Epithelial cell of prostate (primary cell): ENCODE data around the gene DCN.

Source experiments
- DNase-seq: peaks from one replicate; pipeline ENCODE4 v3.0.0-alpha.2; 2011; ENCODE audit warnings: low read depth, low spot score
- H3K27ac ChIP-seq: fragments of 450-650 bp; 2 replicates; pipeline ENCODE4 v1.5.1; 2017; ENCODE audit warnings: mild to moderate bottlenecking

Gene DCN

GRCh38 chr12:91106283-91106682 lies 76.3 kb downstream of the DCN start:
- DNase-seq = no peak
- H3K27ac ChIP-seq = no peak overlapping the region

- H3K27ac ChIP-seq = no peak overlapping the region
- no peak for DNase-seq
These were observed 76.8 kb downstream of the DCN start for GRCh38 chr12:91105807-91106206.

GRCh38 chr12:91104812-91105466 lies 77.7 kb downstream of the DCN start:
- H3K27ac ChIP-seq = no peak overlapping the region
- no peak for DNase-seq

DNA sequence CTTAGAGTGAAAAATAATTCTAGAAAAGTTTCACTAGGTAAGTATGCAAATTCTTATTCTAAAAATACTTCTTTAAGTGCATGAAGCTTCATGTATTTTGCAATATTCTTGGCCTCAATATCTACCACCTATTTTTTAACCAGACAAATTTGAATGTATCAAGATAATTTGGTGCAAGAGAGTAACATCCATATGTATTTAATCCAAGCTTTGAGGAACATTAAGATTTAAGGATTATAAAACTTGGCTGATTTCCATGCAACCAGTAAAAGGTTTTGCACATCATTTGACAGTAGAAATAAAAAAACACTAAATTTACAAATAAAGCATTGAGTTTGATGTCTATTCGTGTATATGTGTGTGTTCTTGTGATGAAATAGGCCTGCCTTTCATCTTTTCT lies 79.0 kb downstream of the DCN start:
- no peak for DNase-seq
- no peak overlapping the region for H3K27ac ChIP-seq

GRCh38 chr12:91103101-91103500 lies 79.5 kb downstream of the DCN start:
- no peak overlapping the region for H3K27ac ChIP-seq
- DNase-seq = no peak

GRCh38 chr12:91100906-91101305 lies 81.7 kb downstream of the DCN start:
- DNase-seq = no peak

DNA sequence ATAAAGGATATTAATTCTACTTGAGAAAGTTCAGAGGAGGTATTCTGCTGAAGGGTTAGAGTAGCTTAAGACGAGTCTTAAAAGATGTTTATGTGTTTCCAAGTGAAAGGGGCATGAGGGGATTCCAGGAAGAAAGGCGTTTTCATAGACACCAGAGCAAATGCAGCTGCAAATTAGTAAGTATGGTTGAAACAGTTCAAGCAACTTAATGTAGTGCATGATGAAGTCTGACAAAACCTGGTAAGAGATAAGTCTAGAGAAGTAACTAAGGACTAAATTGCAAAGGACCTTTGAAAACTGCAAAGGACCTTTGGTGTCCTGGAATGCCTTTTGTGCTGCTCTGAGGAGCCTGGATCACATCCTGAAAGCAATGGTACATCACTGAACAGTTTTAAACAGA lies 82.8 kb downstream of the DCN start:
- no peak overlapping the region for H3K27ac ChIP-seq
- DNase-seq = no peak

More at GRCh38 chr12:91100906-91101305, 81.7 kb downstream of the DCN start:
- no peak overlapping the region for H3K27ac ChIP-seq

DNA sequence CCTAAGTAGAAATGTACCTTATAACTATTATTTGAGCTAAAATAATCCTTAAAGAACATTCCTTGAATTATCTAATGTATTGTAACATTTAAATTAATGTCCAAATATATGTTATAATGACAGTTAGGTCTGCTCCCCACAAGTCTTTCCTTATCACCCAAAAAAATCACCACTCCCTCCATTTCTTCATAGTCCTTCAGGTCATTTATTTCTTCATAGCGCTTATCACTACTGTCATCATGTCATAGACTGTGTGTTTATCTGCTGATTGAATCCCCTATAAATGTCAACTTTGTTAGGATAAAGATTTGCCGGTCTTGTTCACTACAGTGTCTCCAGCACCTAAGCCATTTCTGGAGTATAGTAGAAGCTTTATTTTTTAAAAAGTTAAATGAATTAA lies 83.3 kb downstream of the DCN start:
- no peak overlapping the region for H3K27ac ChIP-seq
- DNase-seq = no peak

DNA sequence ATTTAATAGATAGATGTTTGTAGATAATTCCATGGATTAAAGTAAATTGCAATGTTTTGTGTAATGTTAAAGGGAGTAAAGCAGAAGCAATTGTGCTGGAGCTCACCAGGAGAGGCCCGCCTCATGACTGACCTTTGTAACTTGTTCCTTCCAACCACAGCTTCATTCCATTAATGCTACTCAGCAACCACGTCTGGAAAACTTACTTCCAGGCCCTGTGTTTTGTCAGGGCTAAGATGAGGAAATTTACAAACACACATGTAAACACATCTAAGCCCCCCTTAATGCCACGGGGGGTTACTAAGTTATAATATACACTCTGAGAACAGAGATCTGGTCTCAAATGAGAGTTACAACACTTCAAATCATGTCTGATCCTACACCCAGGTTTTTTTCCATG lies 83.7 kb downstream of the DCN start:
- no peak overlapping the region for H3K27ac ChIP-seq
- DNase-seq = peak; percentile 29

DNA sequence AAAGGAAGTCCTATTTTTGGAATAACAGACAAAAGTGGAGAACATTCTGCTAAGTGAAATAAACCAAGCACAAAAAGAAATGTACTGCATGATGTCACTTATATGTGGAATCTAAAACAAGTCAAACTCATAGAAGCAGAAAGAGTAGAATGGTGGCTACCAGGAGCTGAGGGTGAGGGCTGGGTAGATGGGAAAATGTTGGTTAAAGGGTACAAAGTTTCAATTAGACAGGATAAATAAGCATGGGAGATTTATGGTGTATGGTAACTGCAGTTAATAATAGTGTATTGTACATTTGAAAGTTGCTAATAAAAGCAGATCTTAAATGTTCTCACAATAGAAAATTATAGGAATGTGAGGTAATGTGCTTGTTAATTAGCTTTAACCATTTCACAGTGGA lies 84.2 kb downstream of the DCN start:
- DNase-seq = no peak
- H3K27ac ChIP-seq = no peak overlapping the region

GRCh38 chr12:91094957-91095356 lies 87.7 kb downstream of the DCN start:
- no peak for DNase-seq
- H3K27ac ChIP-seq = no peak overlapping the region

GRCh38 chr12:91094032-91094662 lies 88.5 kb downstream of the DCN start:
- H3K27ac ChIP-seq = no peak overlapping the region
- no peak for DNase-seq

DNA sequence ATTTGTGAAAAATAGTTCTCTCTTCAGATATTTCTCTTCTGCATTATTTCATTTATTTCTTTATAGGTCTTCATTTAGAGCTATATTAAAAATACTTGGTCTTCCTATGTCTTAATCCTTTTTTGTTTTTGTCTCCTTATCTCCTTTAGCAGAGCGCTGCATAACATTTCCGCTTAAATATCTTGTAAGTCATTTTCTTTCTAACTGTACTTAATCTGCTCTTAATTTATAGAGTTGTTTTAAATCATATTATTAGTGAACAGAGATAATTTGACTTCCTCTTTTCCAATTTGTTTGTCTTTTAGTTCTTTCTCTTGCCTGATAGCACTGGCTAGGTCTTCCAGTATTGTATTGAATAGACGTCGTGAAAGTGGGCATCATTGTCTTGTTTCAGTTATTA lies 89.3 kb downstream of the DCN start:
- no peak overlapping the region for H3K27ac ChIP-seq
- no peak for DNase-seq

DNA sequence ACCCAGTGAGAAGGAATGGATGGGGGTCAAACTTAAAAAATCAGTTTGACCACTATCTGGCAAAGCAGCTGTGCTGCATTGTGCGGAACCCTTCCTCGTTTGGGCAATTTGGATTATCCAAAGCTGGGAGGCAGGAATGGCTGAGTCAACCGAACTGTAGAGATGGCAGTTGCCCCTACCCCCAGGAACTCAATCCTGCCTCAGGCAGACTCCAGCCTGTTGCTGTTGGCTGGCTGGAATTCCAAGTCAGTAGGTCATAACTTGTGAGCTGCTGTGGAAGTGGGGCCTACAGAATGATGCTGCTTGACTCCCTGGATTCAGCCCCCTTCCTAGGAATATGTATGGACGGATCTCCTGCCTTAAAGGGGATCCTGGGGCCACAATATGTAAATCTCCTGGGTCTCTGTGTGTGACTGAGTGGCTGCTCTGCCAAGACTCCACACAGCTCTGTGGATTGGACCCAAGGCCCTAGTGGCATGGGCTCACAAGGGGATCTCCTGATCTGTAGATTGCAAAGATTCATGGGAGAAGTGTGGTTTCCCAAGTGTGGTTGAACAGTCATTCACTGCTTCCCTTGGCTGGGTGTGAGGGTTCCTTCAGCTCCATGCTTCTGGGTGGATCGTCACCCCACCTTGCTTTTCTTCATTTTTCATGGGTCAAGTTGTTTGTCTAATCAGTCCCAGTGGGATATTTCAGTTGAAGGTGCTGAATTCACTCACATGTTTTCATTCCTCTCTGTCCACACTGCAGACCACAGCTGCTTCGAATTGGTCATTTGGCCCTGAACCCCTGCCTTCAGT lies 90.5 kb downstream of the DCN start:
- no peak for DNase-seq

More for the DNA sequence above, 90.5 kb downstream of the DCN start:
- no peak overlapping the region for H3K27ac ChIP-seq
